Stimulated activated CD4-positive, alpha-beta T cell treated with anti-CD3 and anti-CD28 coated beads, TNF-alpha, amount 100 ng/mL, for 24 hours (primary cell): ENCODE data around the gene OPTC.
"Not testable (repeated sequence)": the region's sequence is repeated elsewhere in the genome, so short reads cannot be mapped to it uniquely, and the experiment has no call there.

Experiments
- DNase-seq, 3 experiments: peaks; one replicate each; pipeline ENCODE4 v3.0.0-alpha.2; 2020; ENCODE audit warnings: low read depth in 3 of 3

The OPTC gene

GRCh38 chr1:203493901-203494300 is at the start of gene OPTC:
TSS of gene OPTC (plus strand) at chr1:203494153. CDS start at chr1:203496006, 1,853 bp downstream.
- no peak for DNase-seq

- DNase-seq = no peak
Observed at GRCh38 chr1:203444171-203444576, 49.8 kb upstream of the OPTC start.

DNA sequence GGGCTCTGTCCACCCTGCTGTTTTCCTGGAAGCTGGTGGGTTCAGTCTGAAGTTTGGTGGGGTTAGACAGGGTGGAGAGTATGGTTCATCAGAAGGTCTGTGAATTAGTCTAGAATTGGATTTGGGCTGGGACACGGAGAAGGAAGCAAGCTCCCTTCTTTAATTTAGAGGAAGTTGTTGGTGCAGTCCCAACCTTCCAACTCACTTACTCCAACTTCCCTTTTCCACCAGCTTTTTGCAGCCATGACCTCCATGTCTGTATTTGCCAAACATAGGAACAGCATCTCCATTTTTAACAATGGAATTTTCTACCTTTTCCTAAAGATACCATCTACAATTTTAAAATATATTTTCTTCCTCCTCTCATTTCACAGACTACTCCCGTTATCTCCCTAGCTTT is 46.8 kb upstream of the OPTC start:
- no peak for DNase-seq

DNA sequence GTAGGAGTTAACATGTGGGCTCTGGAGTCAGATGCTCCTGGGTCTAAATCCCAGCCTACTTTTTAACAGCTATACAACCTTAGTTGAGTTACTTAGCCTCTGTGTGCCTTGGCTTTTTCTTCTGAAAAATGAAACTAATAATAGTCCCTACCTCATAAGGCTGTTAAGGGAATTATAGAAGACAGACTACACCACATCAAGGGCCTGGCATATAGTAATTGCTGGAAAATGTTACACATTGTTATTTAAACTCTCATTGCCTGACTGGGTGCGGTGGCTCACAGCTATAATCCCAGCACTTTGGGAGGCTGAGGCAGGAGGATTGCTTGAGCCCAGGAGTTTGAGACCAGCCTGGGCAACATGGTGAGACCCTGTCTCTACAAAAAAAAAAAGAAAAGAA is 46.4 kb upstream of the OPTC start:
- not testable (repeated sequence) for DNase-seq

- no peak for DNase-seq
Observed at GRCh38 chr1:203448521-203449061, 45.4 kb upstream of the OPTC start.

GRCh38 chr1:203450001-203450400 is 44.0 kb upstream of the OPTC start:
- DNase-seq = no peak

GRCh38 chr1:203450479-203451149 is 43.3 kb upstream of the OPTC start:
- DNase-seq = no peak

- DNase-seq = no peak
Observed at GRCh38 chr1:203451836-203452784, 41.8 kb upstream of the OPTC start.

DNA sequence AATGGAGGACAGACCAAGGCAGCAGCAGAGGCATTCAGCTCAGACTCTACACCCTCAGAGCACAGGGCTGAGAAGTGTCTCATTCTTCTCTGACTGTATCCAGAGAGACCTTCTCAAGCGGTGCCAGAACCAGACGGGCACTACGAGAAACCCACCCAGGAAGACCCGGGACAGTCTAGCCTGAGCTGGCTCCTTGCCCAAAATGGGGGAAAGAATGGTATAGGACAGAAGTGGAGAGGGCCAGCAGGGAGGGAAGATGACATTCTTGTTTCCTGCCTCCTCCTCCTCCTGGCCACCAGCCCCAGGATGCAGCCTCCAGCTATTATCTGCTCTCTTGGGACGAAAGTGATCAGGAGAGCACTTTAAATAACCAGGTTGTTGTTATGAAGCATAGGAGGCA is 40.9 kb upstream of the OPTC start:
- DNase-seq = no peak

DNA sequence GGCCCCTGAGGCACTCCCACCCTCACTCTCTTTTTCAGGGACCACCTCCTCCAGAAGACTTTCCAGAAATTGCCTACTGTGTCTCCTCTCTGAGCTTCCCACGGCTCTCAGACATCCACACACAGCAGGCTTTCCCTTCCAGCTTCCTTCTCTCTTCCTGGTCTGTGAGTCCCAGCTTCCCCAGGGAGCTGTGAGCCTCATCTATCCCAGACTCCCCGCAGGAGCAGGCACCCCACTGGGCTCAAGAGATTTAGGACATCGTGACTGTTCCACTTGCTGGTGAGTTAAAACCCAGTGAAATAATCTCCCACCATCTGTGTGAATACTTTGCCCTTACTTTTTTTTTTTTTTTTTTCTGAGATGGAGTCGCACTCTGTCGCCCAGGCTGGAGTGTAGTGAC is 40.3 kb upstream of the OPTC start:
- DNase-seq = no peak

GRCh38 chr1:203454986-203455471 is 38.9 kb upstream of the OPTC start:
- DNase-seq = no peak

DNA sequence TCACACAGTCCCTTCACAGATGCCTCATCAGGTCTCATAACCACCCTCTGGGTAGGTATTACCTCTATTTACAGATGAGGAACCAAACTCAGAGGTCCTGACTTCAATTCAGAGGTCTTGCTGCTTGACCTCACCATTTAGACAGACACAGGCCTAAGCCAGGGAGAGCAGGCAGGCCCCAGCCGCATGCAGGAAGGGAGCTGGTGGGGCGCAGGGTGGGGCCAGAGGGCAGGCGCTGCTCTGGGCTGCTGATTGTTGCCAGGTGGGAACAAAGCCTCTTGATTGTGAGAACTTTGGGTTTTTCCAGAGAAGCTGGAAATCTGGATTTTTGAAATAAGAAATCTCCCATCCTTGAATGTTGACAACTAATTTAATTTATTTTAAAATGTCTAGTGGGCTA is 38.2 kb upstream of the OPTC start:
- no peak for DNase-seq

- no peak for DNase-seq
Observed at GRCh38 chr1:203456577-203456976, 37.4 kb upstream of the OPTC start.

- no peak for DNase-seq
Observed at GRCh38 chr1:203458078-203458477, 35.9 kb upstream of the OPTC start.

DNA sequence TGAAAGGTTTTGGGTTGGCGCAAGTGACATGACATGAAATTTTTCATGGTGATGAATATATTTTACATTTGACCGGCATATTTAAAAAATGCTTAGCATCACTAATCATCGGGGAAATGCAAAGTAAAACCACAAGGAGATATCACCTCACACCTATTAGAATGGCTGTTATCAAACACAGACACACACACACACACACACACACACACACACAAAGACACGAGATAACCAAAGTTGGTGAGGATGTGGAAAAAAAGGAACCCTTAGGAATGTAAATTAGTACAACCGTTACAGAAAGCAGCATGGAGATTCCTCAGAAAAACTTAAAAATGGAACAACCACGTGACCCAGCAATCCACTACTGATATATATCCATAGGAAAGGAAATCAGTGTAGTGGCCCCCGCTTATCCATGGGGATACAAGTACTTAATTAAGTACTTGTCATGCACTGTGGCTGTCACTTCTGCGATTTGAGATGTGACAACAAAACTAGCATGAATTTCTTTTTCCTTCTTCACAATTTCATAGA is 34.2 kb upstream of the OPTC start:
- no peak for DNase-seq

DNA sequence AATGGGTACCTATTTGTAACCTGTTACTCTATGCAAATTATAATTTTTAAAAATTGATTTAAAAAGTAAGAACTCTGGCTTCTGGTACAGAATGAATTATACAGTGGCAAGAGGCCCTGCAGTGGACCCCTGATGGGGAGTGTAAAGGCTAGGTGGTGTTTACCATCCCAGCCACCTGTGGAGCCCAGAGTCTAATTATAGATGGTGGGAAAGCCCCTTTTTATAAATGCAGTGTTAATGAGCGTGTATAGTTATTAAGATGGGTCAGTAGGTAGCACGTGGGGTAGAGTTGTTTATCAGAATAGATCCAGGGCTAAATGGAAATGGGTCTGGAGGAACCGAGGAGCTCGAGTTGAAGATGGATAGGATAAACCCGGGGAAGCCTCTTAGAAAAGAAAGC is 32.2 kb upstream of the OPTC start:
- DNase-seq = no peak

GRCh38 chr1:203462143-203462542 is 31.8 kb upstream of the OPTC start:
- no peak for DNase-seq

DNA sequence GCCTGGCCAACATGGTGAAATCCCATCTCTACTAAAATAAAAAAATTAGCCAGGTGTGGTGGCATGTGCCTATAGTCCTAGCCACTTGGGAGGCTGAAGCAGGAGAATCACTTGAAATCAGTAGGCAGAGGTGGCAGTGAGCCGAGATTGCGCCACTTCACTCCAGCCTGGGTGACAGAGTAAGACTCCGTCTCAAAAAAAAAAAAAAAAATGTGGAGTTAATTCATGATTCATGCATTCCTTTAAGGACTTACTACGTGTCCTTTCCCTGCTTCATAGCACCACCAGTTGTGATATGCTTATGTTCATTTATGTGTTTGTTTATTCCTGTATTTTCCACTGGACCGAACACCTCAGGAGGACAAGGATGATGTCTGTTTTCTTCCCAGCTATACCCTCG is 31.1 kb upstream of the OPTC start:
- no peak for DNase-seq

- no peak for DNase-seq
Observed at GRCh38 chr1:203463469-203464062, 30.4 kb upstream of the OPTC start.

GRCh38 chr1:203464226-203464625 is 29.7 kb upstream of the OPTC start:
- DNase-seq = no peak

GRCh38 chr1:203464743-203465142 is 29.2 kb upstream of the OPTC start:
- DNase-seq = no peak
